GM12872 (cell line): ENCODE measurements around the gene CNTNAP2.

Source experiments
- TF ChIP-seq, protein P1 (sequence below): IDR thresholded peaks from 3 replicates; pipeline ENCODE4 v1.5.1; 2011; ENCODE audit warnings: low read depth, mild to moderate bottlenecking, low read length, moderate library complexity; ENCODE audit not compliant: insufficient read depth

The CNTNAP2 gene

DNA sequence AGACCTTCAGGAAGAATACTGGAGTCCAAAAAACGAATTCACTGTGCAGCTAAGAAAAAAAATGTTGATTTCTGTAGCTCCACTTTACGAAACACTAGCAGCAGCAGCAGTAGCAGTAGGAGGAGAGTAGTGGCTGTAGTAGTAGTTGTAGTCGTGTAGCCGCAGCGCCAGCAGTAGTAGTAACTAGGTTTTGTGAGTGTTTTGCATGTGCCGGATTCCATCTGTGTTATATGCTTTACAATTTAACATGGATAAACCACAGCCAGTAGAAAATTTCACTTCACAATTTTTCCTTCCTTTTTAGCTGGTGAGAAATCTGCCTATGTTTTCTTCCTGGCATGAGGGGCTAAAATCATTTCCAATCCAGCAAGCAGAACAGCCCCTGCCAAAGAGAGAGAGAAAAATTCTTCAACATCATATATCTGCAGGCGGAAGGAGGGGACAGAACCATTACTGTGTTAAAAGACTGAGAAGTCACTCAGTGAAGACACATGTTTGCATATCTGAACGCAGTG, 2325.6 kb downstream of the CNTNAP2 start:
- TF ChIP-seq, protein P1, sequence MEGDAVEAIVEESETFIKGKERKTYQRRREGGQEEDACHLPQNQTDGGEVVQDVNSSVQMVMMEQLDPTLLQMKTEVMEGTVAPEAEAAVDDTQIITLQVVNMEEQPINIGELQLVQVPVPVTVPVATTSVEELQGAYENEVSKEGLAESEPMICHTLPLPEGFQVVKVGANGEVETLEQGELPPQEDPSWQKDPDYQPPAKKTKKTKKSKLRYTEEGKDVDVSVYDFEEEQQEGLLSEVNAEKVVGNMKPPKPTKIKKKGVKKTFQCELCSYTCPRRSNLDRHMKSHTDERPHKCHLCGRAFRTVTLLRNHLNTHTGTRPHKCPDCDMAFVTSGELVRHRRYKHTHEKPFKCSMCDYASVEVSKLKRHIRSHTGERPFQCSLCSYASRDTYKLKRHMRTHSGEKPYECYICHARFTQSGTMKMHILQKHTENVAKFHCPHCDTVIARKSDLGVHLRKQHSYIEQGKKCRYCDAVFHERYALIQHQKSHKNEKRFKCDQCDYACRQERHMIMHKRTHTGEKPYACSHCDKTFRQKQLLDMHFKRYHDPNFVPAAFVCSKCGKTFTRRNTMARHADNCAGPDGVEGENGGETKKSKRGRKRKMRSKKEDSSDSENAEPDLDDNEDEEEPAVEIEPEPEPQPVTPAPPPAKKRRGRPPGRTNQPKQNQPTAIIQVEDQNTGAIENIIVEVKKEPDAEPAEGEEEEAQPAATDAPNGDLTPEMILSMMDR, result no peak

DNA sequence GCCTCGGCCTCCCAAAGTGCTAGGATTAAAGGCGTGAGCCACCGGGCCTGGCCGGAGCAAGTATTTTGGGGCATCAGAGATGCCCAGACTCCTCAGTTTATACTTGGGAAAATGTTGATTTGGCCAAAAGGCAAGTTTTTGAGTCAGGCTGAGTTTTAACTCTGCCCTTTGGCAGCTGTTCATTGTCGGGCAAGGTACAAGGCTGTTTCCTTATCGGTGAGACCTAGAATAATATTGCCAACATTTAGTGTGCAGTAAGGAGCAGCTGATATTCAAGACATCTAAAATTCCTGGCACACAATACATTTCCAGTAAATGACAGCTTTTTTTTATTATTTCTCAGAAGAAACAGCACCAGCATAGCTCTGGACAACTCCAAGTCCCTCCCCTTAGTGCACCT, 2326.3 kb downstream of the CNTNAP2 start:
- TF ChIP-seq, protein P1, result no peak

DNA sequence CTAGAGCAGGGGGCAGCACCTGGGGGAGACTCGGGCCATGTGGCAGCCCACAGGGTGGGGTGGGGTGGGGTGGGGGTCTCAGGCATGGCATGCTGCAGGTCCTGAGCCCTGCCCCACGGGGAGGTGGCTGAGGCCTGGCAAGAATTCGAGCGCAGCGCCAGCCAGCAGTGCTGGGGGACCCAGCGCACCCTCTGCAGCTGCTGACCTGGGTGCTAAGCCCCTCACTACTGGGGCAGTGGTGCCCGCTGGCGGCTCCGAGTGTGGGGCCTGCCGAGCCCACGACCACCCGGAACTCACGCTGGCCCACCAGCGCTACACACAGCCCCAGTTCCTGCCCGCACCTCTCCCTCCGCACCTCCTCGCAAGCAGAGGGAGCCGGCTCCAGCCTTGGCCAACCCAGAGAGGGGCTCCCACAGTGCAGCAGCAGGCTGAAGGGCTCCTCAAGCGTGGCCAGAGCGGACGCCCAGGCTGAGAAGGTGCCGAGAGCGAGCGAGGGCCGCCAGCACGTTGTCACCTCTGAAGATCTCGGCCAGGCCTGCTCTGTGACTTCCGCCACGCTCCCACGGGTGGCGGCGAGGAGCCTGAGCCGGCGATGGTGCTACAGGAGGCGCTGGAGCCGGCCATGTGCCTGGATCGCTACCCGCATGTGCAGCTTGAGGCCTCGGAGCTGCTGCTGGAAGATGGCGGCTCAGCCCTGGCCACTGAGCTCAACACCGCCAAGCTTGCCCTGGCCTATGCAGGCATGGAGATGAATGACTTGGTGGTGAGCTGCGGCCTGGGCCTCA, 2328.9 kb downstream of the CNTNAP2 start:
- TF ChIP-seq, protein P1, result no peak

DNA sequence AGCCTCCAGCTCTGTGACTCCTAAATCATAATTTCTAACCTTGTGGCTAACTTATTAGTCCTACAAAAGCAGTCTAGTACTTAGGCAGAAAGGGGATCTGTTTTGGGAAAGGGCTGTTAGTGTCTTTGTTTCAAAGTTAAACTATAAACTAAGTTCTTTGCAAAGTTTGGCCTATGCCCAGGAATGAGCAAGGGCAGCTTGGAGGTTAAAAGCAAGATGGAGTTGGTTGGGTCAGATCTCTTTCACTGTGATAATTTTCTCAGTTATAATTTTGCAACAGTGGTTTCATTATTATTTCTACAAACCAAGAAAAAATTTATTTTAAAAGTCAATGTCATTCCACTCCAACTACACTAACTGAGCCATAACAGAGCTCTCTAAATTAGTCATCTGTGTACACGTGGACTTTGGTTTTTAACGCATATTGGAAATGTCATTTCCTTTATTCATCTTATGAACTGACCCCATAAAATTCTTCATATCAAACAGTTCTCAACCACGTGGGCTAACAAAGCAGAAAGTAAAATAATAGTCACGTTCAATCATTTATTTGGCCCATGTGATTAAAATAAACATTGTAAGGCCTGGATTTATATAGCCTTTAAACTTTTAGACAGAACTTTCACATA, 2330.7 kb downstream of the CNTNAP2 start:
- TF ChIP-seq, protein P1, result no peak

DNA sequence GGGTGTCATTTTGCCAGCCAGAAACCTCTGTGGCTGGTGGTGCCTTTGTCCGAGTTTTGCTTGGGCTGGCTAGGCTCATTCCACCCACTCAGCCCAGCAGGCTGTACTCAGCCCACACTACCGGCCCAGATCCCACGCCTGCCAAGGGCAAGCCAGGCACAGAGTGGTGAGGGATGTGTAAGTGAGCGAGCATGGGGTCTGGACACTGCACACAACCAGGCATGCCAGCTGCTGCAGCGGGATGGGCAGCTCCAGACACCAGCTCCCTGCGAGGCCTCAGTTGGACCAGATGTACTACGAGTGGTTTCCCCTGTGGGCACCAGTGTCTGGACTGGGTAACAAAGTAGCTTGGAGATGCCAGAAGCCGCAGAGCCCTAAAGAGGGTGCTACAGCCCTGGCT, 2339.8 kb downstream of the CNTNAP2 start:
- TF ChIP-seq, protein P1, result no peak

DNA sequence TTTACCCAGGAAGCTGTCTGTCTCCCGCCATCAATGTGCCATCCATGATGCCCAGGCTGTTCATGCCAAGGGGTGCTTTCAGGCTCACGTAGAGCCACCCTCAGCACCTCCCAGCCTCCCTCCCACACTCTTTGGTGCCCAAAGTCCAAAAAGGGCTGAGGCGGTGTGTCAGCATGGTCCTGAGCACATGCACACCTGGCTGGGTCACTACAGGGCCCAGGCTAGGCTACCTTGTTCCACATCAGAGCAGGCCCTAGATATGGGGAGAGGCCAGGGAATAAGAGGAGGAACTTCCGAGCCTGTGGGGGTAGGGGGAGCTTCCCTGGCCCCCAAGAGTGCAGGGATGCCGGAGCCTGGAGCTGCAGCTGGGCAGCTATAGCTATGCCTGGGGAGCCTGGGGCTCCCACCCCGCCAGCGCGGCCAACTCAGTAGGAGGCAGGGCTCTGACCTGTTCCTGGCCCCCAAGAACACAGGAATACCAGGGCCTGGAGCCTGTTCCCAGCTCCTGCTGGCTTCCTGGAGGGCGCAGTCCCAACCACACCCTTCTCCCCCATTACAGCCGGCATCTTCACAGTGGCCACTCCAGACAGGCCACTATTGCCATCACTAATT, 2340.8 kb downstream of the CNTNAP2 start:
- TF ChIP-seq, protein P1, result no peak

DNA sequence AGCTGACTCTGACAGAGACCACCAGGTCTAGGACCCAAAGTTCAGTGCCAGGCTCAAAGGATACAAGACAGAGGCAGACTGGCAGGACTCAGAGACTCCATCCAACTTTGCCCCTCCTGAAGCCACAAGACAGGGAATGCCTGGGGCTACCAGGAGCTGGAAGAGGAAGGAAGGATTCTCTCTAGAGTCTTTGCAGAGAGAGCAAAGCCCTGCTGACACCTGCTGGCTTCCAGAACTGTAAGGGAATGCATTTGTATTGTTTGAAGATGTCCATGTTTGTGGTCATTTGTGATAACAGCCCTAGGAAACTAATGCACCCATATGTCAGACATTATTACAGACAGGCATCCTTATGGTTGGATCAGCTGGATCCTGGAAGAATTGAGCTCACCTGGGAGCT, 2341.7 kb downstream of the CNTNAP2 start:
- TF ChIP-seq, protein P1, result no peak
